Aorta (tissue), 5 donors: ENCODE measurements around the gene G6PC2. TPM values are rescaled to one million over a fixed set of nuclear protein-coding genes. Genes with fewer than 3 reads are reported as not detected.
"Not testable (repeated sequence)": the region's sequence is repeated elsewhere in the genome, so short reads cannot be mapped to it uniquely, and the experiment has no call there.

Experiments used
- ATAC-seq: fragments of 200-7000 bp; cut with Tn5 transposase; one replicate; pipeline ENCODE4 v1.9.1; 2022; ENCODE audit warnings: moderate library complexity; ENCODE audit not compliant: low FRiP score
- DNase-seq, 2 donors: peaks; one replicate each; pipeline ENCODE4 v3.0.0-alpha.2; 2020
- H3K27ac ChIP-seq, 2 donors: one replicate each; pipeline ENCODE4 v1.5.1; 2013; ENCODE audit warnings: low read length in 2 of 2, mild to moderate bottlenecking in 2 of 2, moderate library complexity in 2 of 2, control low read depth in 1 of 2, inconsistent platforms in 1 of 2, low read depth in 1 of 2
- H3K27me3 ChIP-seq, 2 donors: one replicate each; pipeline ENCODE4 v1.6.1; 2013; ENCODE audit warnings: control low read depth in 1 of 2, low read length in 1 of 2, mild to moderate bottlenecking in 1 of 2, moderate library complexity in 1 of 2; ENCODE audit not compliant: insufficient read depth in 2 of 2, control insufficient read depth in 1 of 2
- H3K36me3 ChIP-seq, 2 donors: one replicate each; pipeline ENCODE4 v1.6.1; 2013; ENCODE audit warnings: control low read depth in 1 of 2, low read length in 1 of 2, mild to moderate bottlenecking in 1 of 2; ENCODE audit not compliant: insufficient read depth in 2 of 2, control insufficient read depth in 1 of 2
- H3K4me1 ChIP-seq, 2 donors: one replicate each; pipeline ENCODE4 v1.6.1; 2013; ENCODE audit warnings: low read length in 2 of 2, control low read depth in 1 of 2, mild to moderate bottlenecking in 1 of 2, moderate library complexity in 1 of 2; ENCODE audit not compliant: insufficient read depth in 2 of 2, control insufficient read depth in 1 of 2
- H3K4me3 ChIP-seq, 2 donors: one replicate each; pipeline ENCODE4 v1.5.1; 2013; ENCODE audit warnings: low read length in 2 of 2, control low read depth in 1 of 2, mild to moderate bottlenecking in 1 of 2
- H3K9me3 ChIP-seq: one replicate; pipeline ENCODE4 v1.6.1; 2013; ENCODE audit warnings: mild to moderate bottlenecking, low read length; ENCODE audit not compliant: control insufficient read depth
- WGBS, 2 donors: extraction: QIAGEN DNeasy Blood & Tissue Kit; methylation state at CpG; one replicate each; pipeline ENCODE4 v1.1.7; 2013; 5-methylcytosine and 5-hydroxymethylcytosine counted together
- intact Hi-C, 2 donors: fragments of 100-400 bp; cut with DNase I; formaldehyde crosslinking; loops; one replicate each; pipeline versions ENCODE4 v1.14.2 to v1.15.0; 2022
- polyA plus RNA-seq, 2 donors: library from polyadenylated mRNA; stranded (reverse); fragments of 200-250 nt; gene quantifications; one replicate each; pipeline ENCODE4 v1.2.3, GENCODE V29; 2013
- total RNA-seq, 2 donors: library from RNA; stranded (reverse); fragmentation: NEBNext Ultra II Directional; extraction: Animal tissue kit (Norgen Biotek cat#: 25700); gene quantifications; one replicate each; pipeline ENCODE4 v1.2.1, GENCODE V29; 2021
- donor health status: healthy with polysubstance abuse.
- donor health status: Bipolar disorder and iron deficiency.
- donor health status: DM: no; HTN: no; CAD: no.
- donor health status: DM: no; HTN: no; CAD: no.
- donor health status: DM: yes; HTN: yes; CAD: no.

G6PC2 gene
- total and polyA plus RNA-seq, 4 donors: 0.23 TPM; not detected in 3

GRCh38 chr2:168870824-168871223 is 30.3 kb upstream of the G6PC2 start:
- intact Hi-C loops, H3K36me3 ChIP-seq, H3K9me3 ChIP-seq, H3K4me1 ChIP-seq, DNase-seq, H3K27me3 ChIP-seq, ATAC-seq, H3K4me3 ChIP-seq, H3K27ac ChIP-seq: not testable (repeated sequence)
- 95 to 96% methylated on average over 4 of the region's 4 CpGs for WGBS, 2 donors

- WGBS, 2 donors: 85 to 89% methylated on average over 6 of the region's 6 CpGs
Observed at GRCh38 chr2:168874368-168875054, 26.6 kb upstream of the G6PC2 start.

GRCh38 chr2:168882163-168882562 is 18.9 kb upstream of the G6PC2 start:
- H3K27me3 ChIP-seq: not testable (repeated sequence)

More at GRCh38 chr2:168874368-168875054, 26.6 kb upstream of the G6PC2 start:
- no peak overlapping the region for H3K27ac ChIP-seq
- intact Hi-C loops: no loop called here
- H3K36me3 ChIP-seq: no peaks in the 10 kb centered on the region
- H3K9me3 ChIP-seq: no peaks in the 10 kb centered on the region
- H3K4me1 ChIP-seq: no peaks in the 10 kb centered on the region
- DNase-seq (no peak), ATAC-seq (no peak)
- H3K27me3 ChIP-seq: no peaks in the 10 kb centered on the region
- H3K4me3 ChIP-seq: no peak overlapping the region

GRCh38 chr2:168884975-168885374 is 16.1 kb upstream of the G6PC2 start:
- Histone ChIP-seq H3K27me3 (no peaks in the 10 kb centered on the region), H3K4me3 (no peak overlapping the region), H3K9me3 (no peaks in the 10 kb centered on the region), H3K4me1 (no peaks in the 10 kb centered on the region), H3K27ac (no peak overlapping the region), H3K36me3 (no peaks in the 10 kb centered on the region)
- ATAC-seq: no peak
- WGBS, 2 donors: 98 to 100% methylated on average over 1 of the region's 1 CpG
- intact Hi-C loops: no loop called here
- DNase-seq: no peak

More at GRCh38 chr2:168882163-168882562, 18.9 kb upstream of the G6PC2 start:
- H3K36me3 ChIP-seq, H3K9me3 ChIP-seq, ATAC-seq, DNase-seq, H3K4me3 ChIP-seq, H3K4me1 ChIP-seq, intact Hi-C loops, H3K27ac ChIP-seq: not testable (repeated sequence)
- 94 to 96% methylated on average over 12 of the region's 12 CpGs for WGBS, 2 donors

GRCh38 chr2:168889635-168890005 is 11.5 kb upstream of the G6PC2 start:
- peak; percentile 9 for ATAC-seq
- H3K4me3 ChIP-seq: no peak overlapping the region

GRCh38 chr2:168890006-168890782 is 10.9 kb upstream of the G6PC2 start, which contains the start of gene SPC25:
SPC25 (minus strand) TSS chr2:168890430; CDS start chr2:168889519, 911 bp downstream.
- intact Hi-C loops: no loop called here
- Histone ChIP-seq H3K27me3 (no peaks in the 10 kb centered on the region), H3K4me1 (no peaks in the 10 kb centered on the region), H3K36me3 (no peaks in the 10 kb centered on the region), H3K27ac (no peak within 1 kb of the TSS), H3K9me3 (no peaks in the 10 kb centered on the region), H3K4me3 (no peak within 1 kb of the TSS)
- WGBS, 2 donors: 1% methylated on average over 38 of the region's 38 CpGs
- peak; percentile 93 for ATAC-seq
- DNase-seq: peak; percentile 92 to 94

More at GRCh38 chr2:168889635-168890005, 11.5 kb upstream of the G6PC2 start:
- H3K9me3 ChIP-seq: no peaks in the 10 kb centered on the region
- no peaks in the 10 kb centered on the region for H3K36me3 ChIP-seq
- no peak overlapping the region for H3K27ac ChIP-seq
- WGBS, 2 donors: 26 to 33% methylated on average over 3 of the region's 3 CpGs
- no peaks in the 10 kb centered on the region for H3K27me3 ChIP-seq
- H3K4me1 ChIP-seq: no peaks in the 10 kb centered on the region
- no peak for DNase-seq
- intact Hi-C loops: no loop called here

GRCh38 chr2:168892327-168892726 is 8.8 kb upstream of the G6PC2 start:
- Histone ChIP-seq H3K27me3 (no peaks in the 10 kb centered on the region), H3K9me3 (no peaks in the 10 kb centered on the region), H3K36me3 (no peaks in the 10 kb centered on the region), H3K27ac (no peak overlapping the region), H3K4me3 (no peak overlapping the region), H3K4me1 (no peaks in the 10 kb centered on the region)
- ATAC-seq (no peak), DNase-seq (no peak)
- intact Hi-C loops: no loop called here
- 81 to 90% methylated on average over 3 of the region's 3 CpGs for WGBS, 2 donors

GRCh38 chr2:168894101-168894500 is 7.0 kb upstream of the G6PC2 start:
- Histone ChIP-seq H3K27me3 (no peaks in the 10 kb centered on the region), H3K4me3 (no peak overlapping the region), H3K9me3 (no peaks in the 10 kb centered on the region), H3K4me1 (no peaks in the 10 kb centered on the region), H3K27ac (no peak overlapping the region), H3K36me3 (no peaks in the 10 kb centered on the region)
- ATAC-seq (no peak), DNase-seq (no peak)
- 92 to 97% methylated on average over 1 of the region's 1 CpG for WGBS, 2 donors
- intact Hi-C loops: no loop called here

- ATAC-seq (no peak), DNase-seq (no peak)
- intact Hi-C loops: no loop called here
- no peaks in the 10 kb centered on the region for H3K4me1 ChIP-seq
- no peaks in the 10 kb centered on the region for H3K36me3 ChIP-seq
- H3K4me3 ChIP-seq: no peak overlapping the region
- no peaks in the 10 kb centered on the region for H3K9me3 ChIP-seq
- H3K27ac ChIP-seq: no peak overlapping the region
- H3K27me3 ChIP-seq: no peaks in the 10 kb centered on the region
Observed at GRCh38 chr2:168894720-168895119, 6.4 kb upstream of the G6PC2 start.
